SK-N-MC (cell line): ENCODE measurements around the gene IL17C.

Source experiments
- EZH2 ChIP-seq: fragments of 200-600 bp; sonication (generic); IDR thresholded peaks from one replicate; pipeline ENCODE4 v1.6.1; 2017; ENCODE audit warnings: antibody characterized with exemption
- POLR2AphosphoS5 ChIP-seq: IDR thresholded peaks from 2 replicates; pipeline ENCODE4 v1.6.1; 2012; ENCODE audit warnings: mild to moderate bottlenecking, low read depth, low read length, borderline replicate concordance

- TF ChIP-seq POLR2AphosphoS5 (no peak), EZH2 (no peak)
These were observed 35.5 kb downstream of the IL17C start for GRCh38 chr16:88673716-88674379.
